GM12878 (cell line): Measurements from ENCODE around the gene KCNA5. TPM values are rescaled to one million over a fixed set of nuclear protein-coding genes. Genes with fewer than 3 reads are reported as not detected.

Experiments used
- ATAC-seq: fragments of 200-7000 bp; cut with Tn5 transposase; 3 replicates; pipeline ENCODE4 v1.9.1; 2020; ENCODE audit warnings: mild to moderate bottlenecking, moderate library complexity
- BruUV-seq: library from RNA; stranded (reverse); fragments of 400-500 nt; replicated peaks from 2 replicates; lab custom pipeline; 2021; lab: Mats Ljungman, UMichigan
- CTCF ChIA-PET: fragments of 300-600 bp; sonication (Branson Sonifier 250); formaldehyde crosslinking; extraction: SDS; loops from one replicate; lab custom pipeline; 2021; ENCODE audit warnings: inconsistent platforms; lab: Yijun Ruan, JAX
- POLR2A ChIA-PET: fragments of 350-600 bp; formaldehyde crosslinking; extraction: SDS; loops from one replicate; lab custom pipeline; 2021; ENCODE audit warnings: inconsistent platforms; lab: Charles Lee
- RAD21 ChIA-PET: fragments of 300-600 bp; sonication (Branson Sonifier 250); formaldehyde crosslinking; loops from one replicate; lab custom pipeline; 2023; ENCODE audit warnings: antibody characterized with exemption; ENCODE audit not compliant: unreplicated experiment; lab: Charles Lee
- SMC1A ChIA-PET: fragments of 300-600 bp; sonication (Branson Sonifier 250); formaldehyde crosslinking; loops from one replicate; lab custom pipeline; 2023; ENCODE audit not compliant: unreplicated experiment, uncharacterized antibody; lab: Charles Lee
- DNase-seq: peaks from one replicate; pipeline ENCODE4 v3.0.0-alpha.2; 2011; ENCODE audit warnings: low read depth, low spot score
- FAIRE-seq: peaks from 3 replicates; lab custom pipeline; 2011; peaks lifted over from hg19 to GRCh38; lab: Jason Lieb, UNC
- H2AFZ ChIP-seq: 2 replicates; pipeline ENCODE4 v1.6.0; 2011; ENCODE audit warnings: low read depth, low read length, control low read depth; ENCODE audit not compliant: control insufficient read depth
- H3K27ac ChIP-seq: 2 replicates; pipeline ENCODE4 v1.5.1; 2011; ENCODE audit warnings: control low read depth; ENCODE audit not compliant: control insufficient read depth, insufficient read depth
- H3K27me3 ChIP-seq, 2 experiments: replicated peaks in 1 of 2; 2 replicates each; pipeline versions ENCODE4 v1.6.0 to v1.6.1; 2011; ENCODE audit warnings: low read length in 1 of 2; ENCODE audit not compliant: control insufficient read depth in 2 of 2, insufficient read depth in 2 of 2
- H3K36me3 ChIP-seq, 2 experiments: 2 replicates each; pipeline ENCODE4 v1.5.1; 2011; ENCODE audit warnings: low read length in 1 of 2; ENCODE audit not compliant: control insufficient read depth in 2 of 2, insufficient read depth in 2 of 2
- H3K4me1 ChIP-seq: 2 replicates; pipeline ENCODE4 v1.6.1; 2011; ENCODE audit warnings: mild to moderate bottlenecking, low read length, moderate library complexity, mixed read lengths; ENCODE audit not compliant: control insufficient read depth, insufficient read depth
- H3K4me2 ChIP-seq: 2 replicates; pipeline ENCODE4 v1.6.0; 2011; ENCODE audit warnings: control low read depth; ENCODE audit not compliant: control insufficient read depth, insufficient read depth
- H3K4me3 ChIP-seq: fragments of 200-600 bp; sonication (generic); 2 replicates; pipeline ENCODE4 v1.5.1; 2016
- H3K79me2 ChIP-seq: 2 replicates; pipeline ENCODE4 v1.6.0; 2011; ENCODE audit warnings: low read length; ENCODE audit not compliant: control insufficient read depth, insufficient read depth
- H3K9ac ChIP-seq: 2 replicates; pipeline ENCODE4 v1.8.0; 2011; ENCODE audit warnings: low read length, control low read depth, mixed read lengths; ENCODE audit not compliant: control insufficient read depth, insufficient read depth
- H3K9me3 ChIP-seq: replicated peaks from 3 replicates; pipeline ENCODE4 v1.5.1; 2011; ENCODE audit warnings: mild to moderate bottlenecking, low read length; ENCODE audit not compliant: control insufficient read depth, insufficient read depth
- H4K20me1 ChIP-seq: 2 replicates; pipeline ENCODE4 v1.6.0; 2011; ENCODE audit not compliant: control insufficient read depth, insufficient read depth
- FOXK2 ChIP-seq: fragments of 450-650 bp; IDR thresholded peaks from 2 replicates; pipeline ENCODE4 v1.6.1; 2017; ENCODE audit warnings: mild to moderate bottlenecking, moderate library complexity
- LARP7 ChIP-seq: fragments of 450-650 bp; IDR thresholded peaks from 2 replicates; pipeline ENCODE4 v1.6.1; 2017; ENCODE audit warnings: mild to moderate bottlenecking
- NR2C1 ChIP-seq: fragments of 450-650 bp; IDR thresholded peaks from 2 replicates; pipeline ENCODE4 v1.6.1; 2017; ENCODE audit warnings: antibody characterized with exemption, mild to moderate bottlenecking, moderate library complexity
- PAX5 ChIP-seq: IDR thresholded peaks from 2 replicates; pipeline ENCODE4 v1.6.1; 2011; ENCODE audit warnings: low read depth, low read length, borderline replicate concordance
- PAX8 ChIP-seq: fragments of 450-650 bp; IDR thresholded peaks from 2 replicates; pipeline ENCODE4 v1.6.1; 2017; ENCODE audit warnings: mild to moderate bottlenecking, moderate library complexity
- SIN3A ChIP-seq: IDR thresholded peaks from 2 replicates; pipeline ENCODE4 v1.6.1; 2012; ENCODE audit warnings: low read depth, low read length, improper control_type of control experiment
- SMC3 ChIP-seq: IDR thresholded peaks from 2 replicates; pipeline ENCODE4 v1.6.1; 2011; ENCODE audit warnings: low read length, improper control_type of control experiment, borderline replicate concordance
- SUZ12 ChIP-seq: fragments of 200-600 bp; sonication (generic); IDR thresholded peaks from one replicate; pipeline ENCODE4 v1.6.1; 2018; ENCODE audit warnings: antibody characterized with exemption, mild to moderate bottlenecking; ENCODE audit not compliant: unreplicated experiment
- ZNF207 ChIP-seq: fragments of 450-650 bp; IDR thresholded peaks from 2 replicates; pipeline ENCODE4 v1.6.1; 2014; ENCODE audit warnings: antibody characterized with exemption, mild to moderate bottlenecking, borderline replicate concordance
- ZNF217 ChIP-seq: fragments of 450-650 bp; IDR thresholded peaks from 2 replicates; pipeline ENCODE4 v1.6.1; 2017; ENCODE audit warnings: antibody characterized with exemption, mild to moderate bottlenecking
- WGBS: methylation state at CpG from one replicate; pipeline ENCODE4 v1.1.6; 2016; ENCODE audit warnings: low lambda C conversion rate; ENCODE audit not compliant: insufficient replicate concordance, insufficient coverage; ENCODE audit errors: missing lambda C conversion rate; 5-methylcytosine and 5-hydroxymethylcytosine counted together
- in situ Hi-C: fragments of 300-500 bp; cut with MboI; formaldehyde crosslinking; loops from 9 replicates; pipeline ENCODE4 v1.14.3; 2018; ENCODE audit warnings: mixed read lengths
- intact Hi-C: fragments of 100-400 bp; cut with micrococcal nuclease; formaldehyde crosslinking; loops from one replicate; pipeline ENCODE4 v1.14.2; 2022; ENCODE audit not compliant: unreplicated experiment
- polyA plus RNA-seq, 11 experiments: library from polyadenylated mRNA; depleted of rRNA in 4 of 11; unstranded in 6 of 11; stranded (reverse) in 5 of 11; fragments of >200 nt; fragmentation: Nextera tagmentation in 4 of 11; fragmentation: Illumina TruSeq in 1 of 11; extraction: Ambion mirVana in 4 of 11; extraction: Trizol in 1 of 11; gene quantifications; 1 replicate in 1 of 11; 2 replicates in 10 of 11; pipeline versions ENCODE4 v1.2.1 to v1.2.3, GENCODE V29; 2011 to 2016; ENCODE audit warnings: inconsistent platforms in 2 of 11, missing spikeins in 2 of 11, low read depth in 1 of 11
- total RNA-seq, 4 experiments: library from RNA; depleted of rRNA in 3 of 4; stranded (reverse); fragments of >200 nt in 3 of 4; fragmentation: Illumina TruSeq in 1 of 4; extraction: Trizol in 1 of 4; gene quantifications; 2 replicates each; pipeline versions ENCODE4 v1.2.1 to v1.2.3, GENCODE V29; 2013 to 2021
- TF ChIP-seq, protein P1 (sequence below): fragments of 450-650 bp; IDR thresholded peaks from 2 replicates; pipeline ENCODE4 v1.6.1; 2014; ENCODE audit warnings: mild to moderate bottlenecking
- TF ChIP-seq, protein P2 (sequence below): fragments of 150-350 bp; IDR thresholded peaks from 2 replicates; pipeline ENCODE4 v1.6.1; 2014; ENCODE audit warnings: mild to moderate bottlenecking, low read depth, low read length
- TF ChIP-seq, protein P3 (sequence below): fragments of 450-650 bp; IDR thresholded peaks from 2 replicates; pipeline ENCODE4 v1.6.1; 2018; ENCODE audit warnings: borderline replicate concordance, mild to moderate bottlenecking; ENCODE audit not compliant: partially characterized antibody

KCNA5 gene
- total and polyA plus RNA-seq, 10 of the 15 experiments (the other 5 are each of a cell fraction or from before 2014, with no cell fraction given): 0.11 to 0.56 (median 0.19) TPM; not detected in 4

DNA sequence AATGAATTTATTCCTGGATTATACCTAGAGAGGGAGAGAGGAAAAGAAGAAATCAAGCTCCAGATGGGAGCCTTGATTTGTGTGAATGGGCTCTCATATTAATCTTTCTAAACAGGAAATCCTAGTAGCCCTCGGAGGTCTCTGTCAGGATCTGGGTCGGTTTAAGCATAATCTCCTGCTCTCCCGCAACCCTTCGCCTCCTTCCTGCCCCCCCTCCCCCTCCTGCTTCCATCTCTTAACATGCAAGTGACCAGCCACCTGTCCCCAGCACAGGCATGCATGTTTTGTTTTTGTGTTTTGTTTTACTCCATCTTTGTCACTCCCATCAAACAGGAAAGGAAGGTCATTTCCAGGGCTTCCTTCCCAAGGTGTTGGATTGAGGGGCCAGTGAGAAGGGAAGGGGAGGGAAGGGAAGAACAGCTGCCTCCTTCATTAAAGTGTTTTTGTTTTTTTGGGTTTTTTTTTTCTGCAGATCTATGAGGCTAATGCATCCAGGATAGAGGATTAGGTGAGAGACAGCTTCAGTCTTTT, 4.8 kb upstream of the KCNA5 start:
- FAIRE-seq: no peak
- 24% methylated on average over 4 of the region's 4 CpGs for WGBS
- Histone ChIP-seq H3K27ac (no peak overlapping the region), H4K20me1 (no peaks in the 10 kb centered on the region), H3K4me2 (no peak overlapping the region), H3K36me3 (no peaks in the 10 kb centered on the region), H3K9ac (no peak overlapping the region), H3K4me3 (no peak overlapping the region), H3K27me3 (peaks cover 4 to 7% of the 10 kb centered on the region in 2 experiments; a peak in 2 of 4 replicates), H3K4me1 (peaks cover 14% of the 10 kb centered on the region), H3K9me3 (no peaks in the 10 kb centered on the region), H3K79me2 (no peaks in the 10 kb centered on the region), H2AFZ (no peak overlapping the region)
- ChIA-PET POLR2A (no interaction called here), CTCF (no interaction called here), SMC1A (no interaction called here), RAD21 (no interaction called here)
- DNase-seq: no peak
- TF ChIP-seq NR2C1: no peak
- TF ChIP-seq ZNF217: no peak
- no peak for TF ChIP-seq SIN3A
- TF ChIP-seq, protein P1, sequence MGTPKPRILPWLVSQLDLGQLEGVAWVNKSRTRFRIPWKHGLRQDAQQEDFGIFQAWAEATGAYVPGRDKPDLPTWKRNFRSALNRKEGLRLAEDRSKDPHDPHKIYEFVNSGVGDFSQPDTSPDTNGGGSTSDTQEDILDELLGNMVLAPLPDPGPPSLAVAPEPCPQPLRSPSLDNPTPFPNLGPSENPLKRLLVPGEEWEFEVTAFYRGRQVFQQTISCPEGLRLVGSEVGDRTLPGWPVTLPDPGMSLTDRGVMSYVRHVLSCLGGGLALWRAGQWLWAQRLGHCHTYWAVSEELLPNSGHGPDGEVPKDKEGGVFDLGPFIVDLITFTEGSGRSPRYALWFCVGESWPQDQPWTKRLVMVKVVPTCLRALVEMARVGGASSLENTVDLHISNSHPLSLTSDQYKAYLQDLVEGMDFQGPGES: no peak
- TF ChIP-seq SUZ12: no peak
- no peak for TF ChIP-seq PAX5
- no peak for TF ChIP-seq LARP7
- TF ChIP-seq, protein P2, sequence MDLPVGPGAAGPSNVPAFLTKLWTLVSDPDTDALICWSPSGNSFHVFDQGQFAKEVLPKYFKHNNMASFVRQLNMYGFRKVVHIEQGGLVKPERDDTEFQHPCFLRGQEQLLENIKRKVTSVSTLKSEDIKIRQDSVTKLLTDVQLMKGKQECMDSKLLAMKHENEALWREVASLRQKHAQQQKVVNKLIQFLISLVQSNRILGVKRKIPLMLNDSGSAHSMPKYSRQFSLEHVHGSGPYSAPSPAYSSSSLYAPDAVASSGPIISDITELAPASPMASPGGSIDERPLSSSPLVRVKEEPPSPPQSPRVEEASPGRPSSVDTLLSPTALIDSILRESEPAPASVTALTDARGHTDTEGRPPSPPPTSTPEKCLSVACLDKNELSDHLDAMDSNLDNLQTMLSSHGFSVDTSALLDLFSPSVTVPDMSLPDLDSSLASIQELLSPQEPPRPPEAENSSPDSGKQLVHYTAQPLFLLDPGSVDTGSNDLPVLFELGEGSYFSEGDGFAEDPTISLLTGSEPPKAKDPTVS: no peak
- no peak for TF ChIP-seq ZNF207
- TF ChIP-seq PAX8: no peak
- TF ChIP-seq FOXK2: no peak
- TF ChIP-seq SMC3: no peak
- TF ChIP-seq, protein P3, sequence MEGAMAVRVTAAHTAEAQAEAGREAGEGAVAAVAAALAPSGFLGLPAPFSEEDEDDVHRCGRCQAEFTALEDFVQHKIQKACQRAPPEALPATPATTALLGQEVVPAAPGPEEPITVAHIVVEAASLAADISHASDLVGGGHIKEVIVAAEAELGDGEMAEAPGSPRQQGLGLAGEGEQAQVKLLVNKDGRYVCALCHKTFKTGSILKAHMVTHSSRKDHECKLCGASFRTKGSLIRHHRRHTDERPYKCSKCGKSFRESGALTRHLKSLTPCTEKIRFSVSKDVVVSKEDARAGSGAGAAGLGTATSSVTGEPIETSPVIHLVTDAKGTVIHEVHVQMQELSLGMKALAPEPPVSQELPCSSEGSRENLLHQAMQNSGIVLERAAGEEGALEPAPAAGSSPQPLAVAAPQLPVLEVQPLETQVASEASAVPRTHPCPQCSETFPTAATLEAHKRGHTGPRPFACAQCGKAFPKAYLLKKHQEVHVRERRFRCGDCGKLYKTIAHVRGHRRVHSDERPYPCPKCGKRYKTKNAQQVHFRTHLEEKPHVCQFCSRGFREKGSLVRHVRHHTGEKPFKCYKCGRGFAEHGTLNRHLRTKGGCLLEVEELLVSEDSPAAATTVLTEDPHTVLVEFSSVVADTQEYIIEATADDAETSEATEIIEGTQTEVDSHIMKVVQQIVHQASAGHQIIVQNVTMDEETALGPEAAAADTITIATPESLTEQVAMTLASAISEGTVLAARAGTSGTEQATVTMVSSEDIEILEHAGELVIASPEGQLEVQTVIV: no peak
- intact Hi-C loops: no loop called here
- in situ Hi-C loops: no loop called here
- no TSS peak for BruUV-seq
- no peak for ATAC-seq
